ENCODE measurements around the gene LRRC32.

- TF ChIP-seq CTCF (IDR thresholded peaks at IDR 0.05): no peak
- no peak for TF ChIP-seq POLR2A (IDR thresholded peaks at IDR 0.05)
These were observed 668 bp upstream of the LRRC32 start for GRCh38 chr11:76671237-76671592.

All from uterus (tissue), 2 donors.